Vagina (tissue), 2 donors: ENCODE measurements around the gene BICC1. TPM values are rescaled to one million over a fixed set of nuclear protein-coding genes. Genes with fewer than 3 reads are reported as not detected.

Experiments
- DNase-seq, 2 donors: peaks; one replicate each; pipeline ENCODE4 v3.0.0-alpha.2; 2017; ENCODE audit errors: extremely low spot score in 2 of 2
- H3K27ac ChIP-seq: fragments of 200-600 bp; sonication (generic); one replicate; pipeline ENCODE4 v1.5.1; 2019
- H3K27me3 ChIP-seq: fragments of 200-600 bp; sonication (generic); one replicate; pipeline ENCODE4 v1.5.1; 2019
- H3K36me3 ChIP-seq, 2 donors: fragments of 200-600 bp; sonication (generic); one replicate each; pipeline ENCODE4 v1.5.1; 2017 to 2019
- H3K4me1 ChIP-seq: fragments of 200-600 bp; sonication (generic); one replicate; pipeline ENCODE4 v1.5.1; 2019
- H3K4me3 ChIP-seq, 2 donors: fragments of 200-600 bp; sonication (generic); 1 replicate in 1 of 2; 2 replicates in 1 of 2; pipeline ENCODE4 v1.5.1; 2016 to 2019
- H3K9me3 ChIP-seq: fragments of 200-600 bp; sonication (generic); one replicate; pipeline ENCODE4 v1.5.1; 2019
- CTCF ChIP-seq, 3 experiments: fragments of 450-650 bp in 2 of 3; fragments of 200-600 bp in 1 of 3; sonication (generic) in 1 of 3; IDR thresholded peaks; one replicate each; pipeline ENCODE4 v1.5.1; 2017 to 2019; ENCODE audit warnings: antibody characterized with exemption in 3 of 3, mild to moderate bottlenecking in 2 of 3, moderate library complexity in 2 of 3
- POLR2A ChIP-seq, 2 donors: fragments of 450-650 bp; IDR thresholded peaks; one replicate each; pipeline ENCODE4 v1.6.1; 2017; ENCODE audit warnings: antibody characterized with exemption in 2 of 2, mild to moderate bottlenecking in 2 of 2, moderate library complexity in 2 of 2
- POLR2AphosphoS5 ChIP-seq, 2 donors: sonication (generic); formaldehyde crosslinking; IDR thresholded peaks; one replicate each; pipeline ENCODE4 v1.9.0; 2017; ENCODE audit warnings: antibody characterized with exemption in 2 of 2, mild to moderate bottlenecking in 2 of 2, low read depth in 1 of 2; ENCODE audit not compliant: insufficient read depth in 1 of 2
- intact Hi-C: fragments of 100-400 bp; cut with DNase I; formaldehyde crosslinking; loops from one replicate; pipeline ENCODE4 v1.15.1; 2023
- total RNA-seq: library from RNA; depleted of rRNA; stranded (reverse); fragments of >200 nt; gene quantifications from one replicate; pipeline ENCODE4 v1.2.3, GENCODE V29; 2016

The BICC1 gene
- total RNA-seq, 1 donor from 2014 or later, result 15.2 TPM

GRCh38 chr10:58754469-58755339, 242.0 kb downstream of the BICC1 start:
- no peak overlapping the region for H3K4me3 ChIP-seq
- no peak for DNase-seq
- H3K4me1 ChIP-seq, result peaks cover 7% of the 10 kb centered on the region
- TF ChIP-seq POLR2AphosphoS5 (IDR thresholded peaks at IDR 0.05; ENCODE audit: insufficient read depth in 1 of 2, low read depth in 1 of 2), result no peak
- H3K27ac ChIP-seq, result peak overlapping the region; percentile 9
- no peaks in the 10 kb centered on the region for H3K27me3 ChIP-seq
- H3K36me3 ChIP-seq, result no peaks in the 10 kb centered on the region
- no peaks in the 10 kb centered on the region for H3K9me3 ChIP-seq
- intact Hi-C loops, result no loop called here

GRCh38 chr10:58755340-58755610, 242.6 kb downstream of the BICC1 start:
- intact Hi-C loops, result no loop called here
- Histone ChIP-seq H3K27me3 (no peaks in the 10 kb centered on the region), H3K27ac (peak overlapping the region; percentile 9), H3K4me1 (peaks cover 7% of the 10 kb centered on the region), H3K9me3 (no peaks in the 10 kb centered on the region), H3K36me3 (no peaks in the 10 kb centered on the region), H3K4me3 (no peak overlapping the region)
- TF ChIP-seq POLR2A (IDR thresholded peaks at IDR 0.05), result no peak
- no peak for TF ChIP-seq CTCF (IDR thresholded peaks at IDR 0.05)
- TF ChIP-seq POLR2AphosphoS5 (IDR thresholded peaks at IDR 0.05; ENCODE audit: insufficient read depth in 1 of 2, low read depth in 1 of 2), result no peak
- no peak for DNase-seq

GRCh38 chr10:58755677-58756076, 243.0 kb downstream of the BICC1 start:
- H3K4me1 ChIP-seq, result peaks cover 7% of the 10 kb centered on the region
- H3K36me3 ChIP-seq, result no peaks in the 10 kb centered on the region
- peak overlapping the region; percentile 30 for H3K27ac ChIP-seq
- TF ChIP-seq POLR2A (IDR thresholded peaks at IDR 0.05) (no peak), POLR2AphosphoS5 (IDR thresholded peaks at IDR 0.05; ENCODE audit: insufficient read depth in 1 of 2, low read depth in 1 of 2) (no peak), CTCF (IDR thresholded peaks at IDR 0.05) (no peak)
- H3K4me3 ChIP-seq, result no peak overlapping the region
- intact Hi-C loops, result no loop called here
- H3K9me3 ChIP-seq, result no peaks in the 10 kb centered on the region
- no peak for DNase-seq
- H3K27me3 ChIP-seq, result no peaks in the 10 kb centered on the region

- DNase-seq, result no peak
- Histone ChIP-seq H3K27me3 (no peaks in the 10 kb centered on the region), H3K9me3 (no peaks in the 10 kb centered on the region), H3K36me3 (no peaks in the 10 kb centered on the region), H3K27ac (peak overlapping the region; percentile 30), H3K4me3 (no peak overlapping the region), H3K4me1 (peaks cover 7% of the 10 kb centered on the region)
- intact Hi-C loops, result no loop called here
- no peak for TF ChIP-seq POLR2A (IDR thresholded peaks at IDR 0.05)
- no peak for TF ChIP-seq POLR2AphosphoS5 (IDR thresholded peaks at IDR 0.05; ENCODE audit: insufficient read depth in 1 of 2, low read depth in 1 of 2)
- no peak for TF ChIP-seq CTCF (IDR thresholded peaks at IDR 0.05)
These were observed 243.6 kb downstream of the BICC1 start for GRCh38 chr10:58756130-58756719.

- intact Hi-C loops, result no loop called here
- Histone ChIP-seq H3K4me1 (peaks cover 7% of the 10 kb centered on the region), H3K4me3 (no peak overlapping the region), H3K27me3 (no peaks in the 10 kb centered on the region), H3K9me3 (no peaks in the 10 kb centered on the region), H3K36me3 (no peaks in the 10 kb centered on the region), H3K27ac (no peak overlapping the region)
- DNase-seq, result no peak
- no peak for TF ChIP-seq POLR2AphosphoS5 (IDR thresholded peaks at IDR 0.05; ENCODE audit: insufficient read depth in 1 of 2, low read depth in 1 of 2)
- TF ChIP-seq CTCF (IDR thresholded peaks at IDR 0.05), result no peak
- TF ChIP-seq POLR2A (IDR thresholded peaks at IDR 0.05), result no peak
These were observed 244.8 kb downstream of the BICC1 start for GRCh38 chr10:58757352-58758065.
